Muscle layer of duodenum (tissue), 2 donors: ENCODE data around the gene CCR5AS.
"Not testable (repeated sequence)": the region's sequence is repeated elsewhere in the genome, so short reads cannot be mapped to it uniquely, and the experiment has no call there.

Experiments used
- H3K27ac ChIP-seq: one replicate; pipeline ENCODE4 v1.7.0; 2013; ENCODE audit warnings: mild to moderate bottlenecking, low read length
- H3K27me3 ChIP-seq: one replicate; pipeline ENCODE4 v1.7.0; 2013; ENCODE audit warnings: low read depth, mild to moderate bottlenecking, control low read depth, low read length
- H3K36me3 ChIP-seq, 2 donors: one replicate each; pipeline ENCODE4 v1.7.0; 2013; ENCODE audit warnings: low read length in 2 of 2, control low read depth in 1 of 2, mild to moderate bottlenecking in 1 of 2; ENCODE audit not compliant: insufficient read depth in 2 of 2, control insufficient read depth in 1 of 2
- H3K4me1 ChIP-seq, 2 donors: one replicate each; pipeline ENCODE4 v1.7.0; 2013; ENCODE audit warnings: low read length in 2 of 2, mild to moderate bottlenecking in 2 of 2, control low read depth in 1 of 2, moderate library complexity in 1 of 2; ENCODE audit not compliant: insufficient read depth in 2 of 2, control insufficient read depth in 1 of 2
- H3K4me3 ChIP-seq, 2 donors: one replicate each; pipeline ENCODE4 v1.7.0; 2013; ENCODE audit warnings: low read length in 2 of 2, low read depth in 1 of 2, mild to moderate bottlenecking in 1 of 2
- H3K9me3 ChIP-seq, 2 donors: one replicate each; pipeline ENCODE4 v1.7.0; 2013; ENCODE audit warnings: low read length in 2 of 2, control low read depth in 1 of 2, mild to moderate bottlenecking in 1 of 2; ENCODE audit not compliant: control insufficient read depth in 1 of 2
- donor health status: healthy.

CCR5AS gene

GRCh38 chr3:46350262-46350565 lies 56.7 kb downstream of the CCR5AS start:
- Histone ChIP-seq H3K9me3 (no peaks in the 10 kb centered on the region), H3K27ac (no peak overlapping the region), H3K27me3 (no peaks in the 10 kb centered on the region), H3K4me1 (no peaks in the 10 kb centered on the region), H3K4me3 (no peak overlapping the region), H3K36me3 (no peaks in the 10 kb centered on the region)

GRCh38 chr3:46349484-46350261 lies 57.2 kb downstream of the CCR5AS start:
- no peak overlapping the region for H3K27ac ChIP-seq

GRCh38 chr3:46348823-46349482 lies 57.9 kb downstream of the CCR5AS start:
- Histone ChIP-seq H3K4me3 (no peak overlapping the region), H3K36me3 (no peaks in the 10 kb centered on the region), H3K9me3 (no peaks in the 10 kb centered on the region), H3K27ac (no peak overlapping the region), H3K27me3 (no peaks in the 10 kb centered on the region), H3K4me1 (no peaks in the 10 kb centered on the region)

More at GRCh38 chr3:46349484-46350261, 57.2 kb downstream of the CCR5AS start:
- H3K27me3 ChIP-seq = no peaks in the 10 kb centered on the region
- H3K4me3 ChIP-seq = no peak overlapping the region
- no peaks in the 10 kb centered on the region for H3K36me3 ChIP-seq
- no peaks in the 10 kb centered on the region for H3K4me1 ChIP-seq
- no peaks in the 10 kb centered on the region for H3K9me3 ChIP-seq

- peaks cover 0 to 3% of the 10 kb centered on the region in 2 donors for H3K9me3 ChIP-seq
- no peaks in the 10 kb centered on the region for H3K4me1 ChIP-seq
- no peaks in the 10 kb centered on the region for H3K36me3 ChIP-seq
- no peak overlapping the region for H3K4me3 ChIP-seq
- no peaks in the 10 kb centered on the region for H3K27me3 ChIP-seq
- no peak overlapping the region for H3K27ac ChIP-seq
These were observed 62.4 kb downstream of the CCR5AS start for GRCh38 chr3:46344476-46344875.

- Histone ChIP-seq H3K9me3 (peaks cover 0 to 7% of the 10 kb centered on the region in 2 donors), H3K27me3 (no peaks in the 10 kb centered on the region), H3K27ac (no peak overlapping the region), H3K4me3 (no peak overlapping the region), H3K4me1 (no peaks in the 10 kb centered on the region), H3K36me3 (no peaks in the 10 kb centered on the region)
These were observed 68.0 kb downstream of the CCR5AS start for GRCh38 chr3:46338840-46339239.

GRCh38 chr3:46337911-46338310 lies 69.0 kb downstream of the CCR5AS start:
- no peaks in the 10 kb centered on the region for H3K4me1 ChIP-seq
- peaks cover 0 to 7% of the 10 kb centered on the region in 2 donors for H3K9me3 ChIP-seq
- no peak overlapping the region for H3K27ac ChIP-seq
- no peaks in the 10 kb centered on the region for H3K27me3 ChIP-seq
- no peak overlapping the region for H3K4me3 ChIP-seq
- no peaks in the 10 kb centered on the region for H3K36me3 ChIP-seq

GRCh38 chr3:46335541-46335940 lies 71.3 kb downstream of the CCR5AS start:
- H3K9me3 ChIP-seq = peaks cover 0 to 7% of the 10 kb centered on the region in 2 donors
- no peaks in the 10 kb centered on the region for H3K27me3 ChIP-seq
- no peak overlapping the region for H3K4me3 ChIP-seq
- H3K36me3 ChIP-seq = no peaks in the 10 kb centered on the region
- H3K27ac ChIP-seq = no peak overlapping the region
- no peaks in the 10 kb centered on the region for H3K4me1 ChIP-seq

GRCh38 chr3:46334741-46335478 lies 72.0 kb downstream of the CCR5AS start:
- H3K27ac ChIP-seq = no peak overlapping the region
- no peak overlapping the region for H3K4me3 ChIP-seq
- peaks cover 0 to 7% of the 10 kb centered on the region in 2 donors for H3K9me3 ChIP-seq

GRCh38 chr3:46330676-46331075 lies 76.2 kb downstream of the CCR5AS start:
- H3K4me1 ChIP-seq, H3K27ac ChIP-seq, H3K36me3 ChIP-seq, H3K4me3 ChIP-seq, H3K9me3 ChIP-seq, H3K27me3 ChIP-seq: not testable (repeated sequence)

More at GRCh38 chr3:46334741-46335478, 72.0 kb downstream of the CCR5AS start:
- no peaks in the 10 kb centered on the region for H3K27me3 ChIP-seq
- H3K36me3 ChIP-seq = no peaks in the 10 kb centered on the region
- no peaks in the 10 kb centered on the region for H3K4me1 ChIP-seq

- H3K4me3 ChIP-seq = no peak overlapping the region
- H3K9me3 ChIP-seq = peaks cover 0 to 2% of the 10 kb centered on the region in 2 donors
- H3K27me3 ChIP-seq = no peaks in the 10 kb centered on the region
- no peaks in the 10 kb centered on the region for H3K4me1 ChIP-seq
- no peak overlapping the region for H3K27ac ChIP-seq
- no peaks in the 10 kb centered on the region for H3K36me3 ChIP-seq
These were observed 81.1 kb downstream of the CCR5AS start for GRCh38 chr3:46325645-46326300.

GRCh38 chr3:46324036-46324435 lies 82.8 kb downstream of the CCR5AS start:
- Histone ChIP-seq H3K4me1 (no peaks in the 10 kb centered on the region), H3K36me3 (no peaks in the 10 kb centered on the region), H3K4me3 (no peak overlapping the region), H3K27me3 (no peaks in the 10 kb centered on the region), H3K9me3 (peaks cover 0 to 2% of the 10 kb centered on the region in 2 donors), H3K27ac (no peak overlapping the region)
